Measurements from ENCODE around the gene CPEB4. TPM values are rescaled to one million over a fixed set of nuclear protein-coding genes. Genes with fewer than 3 reads are reported as not detected.

CPEB4 gene
- total and polyA plus RNA-seq, 9 of the 15 experiments (the other 6 are each of a cell fraction or from before 2014, with no cell fraction given): 7.4 to 21.3 (median 12.4) TPM

- TF ChIP-seq ZNF407 (IDR thresholded peaks at IDR 0.05; ENCODE audit: low read depth) (no peak), ZNF354B (CRISPR knock-in tag; IDR thresholded peaks at IDR 0.05) (no peak), ARID4B (CRISPR knock-in tag; IDR thresholded peaks at IDR 0.05) (no peak), BRD9 (IDR thresholded peaks at IDR 0.05; ENCODE audit: low read depth, partially characterized antibody) (peak; percentile 30)
These were observed 2.6 kb upstream of the CPEB4 start (continued) for GRCh38 chr5:173885475-173886010.
